Loucy (cell line): ENCODE results near the gene NUP85.

Experiments used
- H2AFZ ChIP-seq: fragments of 200-600 bp; sonication (generic); 2 replicates; pipeline ENCODE4 v1.6.0; 2016; ENCODE audit warnings: antibody characterized with exemption, mild to moderate bottlenecking, low read length, moderate library complexity
- H3F3A ChIP-seq: fragments of 200-600 bp; 2 replicates; pipeline ENCODE4 v1.6.0; 2016; ENCODE audit warnings: antibody characterized with exemption, low read depth, mild to moderate bottlenecking
- H3K27me3 ChIP-seq: fragments of 200-600 bp; sonication (generic); 2 replicates; pipeline ENCODE4 v1.6.1; 2014; ENCODE audit warnings: low read length, mild to moderate bottlenecking; ENCODE audit not compliant: insufficient read depth, poor library complexity, severe bottlenecking
- H3K36me3 ChIP-seq: fragments of 200-600 bp; sonication (generic); 2 replicates; pipeline ENCODE4 v1.6.1; 2016; ENCODE audit warnings: low read length; ENCODE audit not compliant: insufficient read depth
- H3K4me1 ChIP-seq: fragments of 200-600 bp; sonication (generic); 2 replicates; pipeline ENCODE4 v1.5.1; 2014; ENCODE audit warnings: low read length, mild to moderate bottlenecking; ENCODE audit not compliant: insufficient read depth, poor library complexity, severe bottlenecking
- H3K4me2 ChIP-seq: fragments of 200-600 bp; sonication (generic); 2 replicates; pipeline ENCODE4 v1.6.0; 2014; ENCODE audit warnings: antibody characterized with exemption, low read length, low read depth, mild to moderate bottlenecking; ENCODE audit not compliant: poor library complexity, severe bottlenecking
- H3K4me3 ChIP-seq: fragments of 200-600 bp; sonication (generic); 2 replicates; pipeline ENCODE4 v1.5.1; 2014; ENCODE audit warnings: low read length, mild to moderate bottlenecking, mixed read lengths; ENCODE audit not compliant: poor library complexity, severe bottlenecking
- H3K79me2 ChIP-seq: fragments of 200-600 bp; sonication (generic); 2 replicates; pipeline ENCODE4 v1.6.1; 2014; ENCODE audit warnings: low read length; ENCODE audit not compliant: insufficient read depth
- H3K9ac ChIP-seq: fragments of 200-600 bp; sonication (generic); 2 replicates; pipeline ENCODE4 v1.6.0; 2014; ENCODE audit warnings: mild to moderate bottlenecking, low read depth, low read length, moderate library complexity; ENCODE audit not compliant: poor library complexity, severe bottlenecking
- H3K9me2 ChIP-seq: fragments of 200-600 bp; sonication (generic); replicated peaks from 2 replicates; pipeline ENCODE4 v1.6.1; 2016; ENCODE audit warnings: low read depth, low read length, mixed read lengths
- H3K9me3 ChIP-seq: fragments of 200-600 bp; sonication (generic); 2 replicates; pipeline ENCODE4 v1.6.1; 2014; ENCODE audit warnings: mild to moderate bottlenecking, antibody characterized with exemption, low read length, low read depth; ENCODE audit not compliant: insufficient read depth
- H4K20me1 ChIP-seq: fragments of 200-600 bp; sonication (generic); 2 replicates; pipeline ENCODE4 v1.6.0; 2014; ENCODE audit warnings: antibody characterized with exemption, low read length, mild to moderate bottlenecking; ENCODE audit not compliant: insufficient read depth, poor library complexity, severe bottlenecking
- EZH2phosphoT487 ChIP-seq: fragments of 200-600 bp; IDR thresholded peaks from 2 replicates; pipeline ENCODE4 v1.6.1; 2018; ENCODE audit warnings: antibody characterized with exemption, mild to moderate bottlenecking, moderate library complexity, borderline replicate concordance
- TF ChIP-seq, protein P1 (sequence below): fragments of 200-600 bp; sonication (generic); conservative IDR thresholded peaks from 2 replicates; pipeline ENCODE4 v1.5.1; 2014; ENCODE audit warnings: mild to moderate bottlenecking, antibody characterized with exemption, low read length

NUP85 gene

DNA sequence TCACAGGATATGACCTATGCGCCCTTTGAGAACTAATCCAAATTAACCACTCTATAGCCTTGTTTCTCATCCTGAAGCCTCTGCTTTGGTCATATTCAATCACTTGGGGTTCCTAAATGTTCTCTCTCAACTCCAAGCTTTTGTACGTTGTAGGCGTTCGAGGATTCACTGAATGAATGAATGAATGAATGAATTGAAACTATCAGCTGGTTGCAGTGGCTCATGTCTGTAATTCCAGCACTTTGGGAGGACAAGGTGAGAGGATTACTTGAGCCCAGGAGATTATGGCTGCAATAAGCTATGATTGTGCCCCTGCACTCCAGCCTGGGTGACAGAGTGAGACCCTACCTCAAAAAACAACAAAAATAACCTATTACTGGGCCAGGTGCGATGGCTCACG is 16.9 kb upstream of the NUP85 start:
- Histone ChIP-seq H3K79me2 (peaks cover 7% of the 10 kb centered on the region; the same call in 1 of the 2 replicates), H3K36me3 (no peaks in the 10 kb centered on the region), H3K9me3 (no peaks in the 10 kb centered on the region), H3F3A (no peaks in the 10 kb centered on the region), H2AFZ (no peak overlapping the region), H3K4me2 (no peak overlapping the region), H3K4me1 (peaks cover 4% of the 10 kb centered on the region), H3K27me3 (no peaks in the 10 kb centered on the region), H3K9me2 (no peaks in the 10 kb centered on the region), H3K9ac (no peak overlapping the region), H4K20me1 (no peaks in the 10 kb centered on the region), H3K4me3 (no peak overlapping the region)
- TF ChIP-seq, protein P1, sequence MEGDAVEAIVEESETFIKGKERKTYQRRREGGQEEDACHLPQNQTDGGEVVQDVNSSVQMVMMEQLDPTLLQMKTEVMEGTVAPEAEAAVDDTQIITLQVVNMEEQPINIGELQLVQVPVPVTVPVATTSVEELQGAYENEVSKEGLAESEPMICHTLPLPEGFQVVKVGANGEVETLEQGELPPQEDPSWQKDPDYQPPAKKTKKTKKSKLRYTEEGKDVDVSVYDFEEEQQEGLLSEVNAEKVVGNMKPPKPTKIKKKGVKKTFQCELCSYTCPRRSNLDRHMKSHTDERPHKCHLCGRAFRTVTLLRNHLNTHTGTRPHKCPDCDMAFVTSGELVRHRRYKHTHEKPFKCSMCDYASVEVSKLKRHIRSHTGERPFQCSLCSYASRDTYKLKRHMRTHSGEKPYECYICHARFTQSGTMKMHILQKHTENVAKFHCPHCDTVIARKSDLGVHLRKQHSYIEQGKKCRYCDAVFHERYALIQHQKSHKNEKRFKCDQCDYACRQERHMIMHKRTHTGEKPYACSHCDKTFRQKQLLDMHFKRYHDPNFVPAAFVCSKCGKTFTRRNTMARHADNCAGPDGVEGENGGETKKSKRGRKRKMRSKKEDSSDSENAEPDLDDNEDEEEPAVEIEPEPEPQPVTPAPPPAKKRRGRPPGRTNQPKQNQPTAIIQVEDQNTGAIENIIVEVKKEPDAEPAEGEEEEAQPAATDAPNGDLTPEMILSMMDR, result no peak
- TF ChIP-seq EZH2phosphoT487, result no peak

DNA sequence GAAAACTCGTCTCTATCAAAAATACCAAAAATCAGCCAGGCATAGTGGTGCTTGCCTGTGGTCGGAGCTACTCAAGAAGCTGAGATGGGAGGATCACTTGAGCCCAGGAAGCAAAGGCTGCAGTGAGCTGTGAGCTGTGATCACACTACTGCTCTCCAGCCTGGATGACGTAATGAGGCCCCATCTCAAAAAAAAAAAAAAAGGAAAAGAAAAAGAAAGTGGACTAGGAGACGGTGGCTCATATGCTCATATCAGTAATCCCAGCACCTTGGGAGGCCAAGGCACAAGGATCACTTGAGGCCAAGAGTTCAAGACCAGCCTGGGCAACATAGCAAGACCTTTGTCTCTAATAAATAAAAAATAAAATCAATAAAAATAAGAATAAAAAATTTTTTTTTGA is 13.9 kb upstream of the NUP85 start:
- H3K9me3 ChIP-seq, result no peaks in the 10 kb centered on the region
- no peak for TF ChIP-seq EZH2phosphoT487
- TF ChIP-seq, protein P1, result no peak
- no peak overlapping the region for H3K4me3 ChIP-seq
- no peaks in the 10 kb centered on the region for H3F3A ChIP-seq
- H3K4me1 ChIP-seq, result no peaks in the 10 kb centered on the region
- no peaks in the 10 kb centered on the region for H3K27me3 ChIP-seq
- no peaks in the 10 kb centered on the region for H3K36me3 ChIP-seq
- no peaks in the 10 kb centered on the region for H3K9me2 ChIP-seq
- no peaks in the 10 kb centered on the region for H4K20me1 ChIP-seq
- H3K79me2 ChIP-seq, result no peaks in the 10 kb centered on the region
- H3K9ac ChIP-seq, result no peak overlapping the region
- H3K4me2 ChIP-seq, result no peak overlapping the region
- H2AFZ ChIP-seq, result no peak overlapping the region

DNA sequence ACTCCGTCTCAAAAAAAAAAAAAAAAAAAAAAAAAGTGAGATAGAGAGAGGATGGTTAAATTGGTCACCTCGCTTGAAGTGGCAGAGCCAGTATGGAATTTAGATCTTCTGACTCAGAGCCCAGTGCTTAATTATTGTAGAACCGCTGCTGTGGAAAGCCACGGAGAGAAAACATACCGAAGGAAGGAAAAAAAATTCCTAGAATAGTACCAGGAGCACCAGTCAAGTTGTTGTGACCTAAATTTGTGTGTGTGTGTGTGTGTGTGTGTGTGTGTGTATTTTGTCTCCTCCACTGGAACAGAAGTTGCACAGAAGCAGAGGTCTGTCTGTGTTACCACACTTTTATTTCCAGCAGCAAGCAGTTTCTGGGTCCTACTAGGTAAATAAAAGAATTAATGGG is 10.6 kb upstream of the NUP85 start:
- Histone ChIP-seq H3K9ac (no peak overlapping the region), H3F3A (no peaks in the 10 kb centered on the region), H3K79me2 (no peaks in the 10 kb centered on the region), H3K27me3 (no peaks in the 10 kb centered on the region), H3K9me2 (no peaks in the 10 kb centered on the region), H3K4me3 (no peak overlapping the region), H3K9me3 (no peaks in the 10 kb centered on the region), H3K4me2 (no peak overlapping the region), H3K36me3 (no peaks in the 10 kb centered on the region), H4K20me1 (no peaks in the 10 kb centered on the region), H2AFZ (no peak overlapping the region), H3K4me1 (no peaks in the 10 kb centered on the region)
- TF ChIP-seq, protein P1, result no peak
- TF ChIP-seq EZH2phosphoT487, result no peak
